WTC11 (cell line): Measurements from ENCODE around the gene GZMA. TPM values are rescaled to one million over a fixed set of nuclear protein-coding genes. Genes with fewer than 3 reads are reported as not detected.

ENCODE experiments used
- ATAC-seq: fragments of 200-7000 bp; cut with Tn5 transposase; 2 replicates; pipeline ENCODE4 v1.10.0; 2021; ENCODE audit warnings: mild to moderate bottlenecking, moderate library complexity
- CTCF ChIA-PET: fragments of 300-600 bp; sonication (Branson Sonifier 250); formaldehyde crosslinking; loops from one replicate; lab custom pipeline; 2021; ENCODE audit warnings: antibody characterized with exemption; lab: Charles Lee
- POLR2A ChIA-PET: fragments of 350-600 bp; sonication (Branson Sonifier 250); formaldehyde crosslinking; loops from one replicate; lab custom pipeline; 2021; ENCODE audit warnings: antibody characterized with exemption; lab: Charles Lee
- DNase-seq: peaks from one replicate; pipeline ENCODE4 v3.0.0; 2021; ENCODE audit warnings: low spot score
- H3K27ac Mint-ChIP-seq: 2 replicates; pipeline ENCODE4 v1.8.0; 2021; ENCODE audit warnings: mixed read lengths
- H3K27me3 Mint-ChIP-seq: 2 replicates; pipeline ENCODE4 v1.8.0; 2021; ENCODE audit warnings: low read depth, mild to moderate bottlenecking, moderate library complexity, mixed read lengths
- H3K36me3 Mint-ChIP-seq: 2 replicates; pipeline ENCODE4 v1.8.0; 2021; ENCODE audit warnings: mixed read lengths
- H3K4me1 Mint-ChIP-seq: 2 replicates; pipeline ENCODE4 v1.8.0; 2022; ENCODE audit warnings: mixed read lengths
- H3K4me3 Mint-ChIP-seq: 2 replicates; pipeline ENCODE4 v1.8.0; 2021; ENCODE audit warnings: mild to moderate bottlenecking, moderate library complexity, mixed read lengths
- H3K9me3 Mint-ChIP-seq: 2 replicates; pipeline ENCODE4 v1.8.0; 2021; ENCODE audit warnings: mixed read lengths
- ARID4B ChIP-seq: sonication (generic); formaldehyde crosslinking; IDR thresholded peaks from 2 replicates; pipeline ENCODE4 v1.8.0; 2023; ENCODE audit warnings: missing genetic modification reagents, mild to moderate bottlenecking, borderline replicate concordance
- ATF3 ChIP-seq: sonication (generic); formaldehyde crosslinking; conservative IDR thresholded peaks from 2 replicates; pipeline ENCODE4 v1.8.1; 2022; ENCODE audit warnings: mild to moderate bottlenecking, missing genetic modification reagents
- CREB1 ChIP-seq: sonication (generic); formaldehyde crosslinking; IDR thresholded peaks from 2 replicates; pipeline ENCODE4 v1.8.0; 2023; ENCODE audit warnings: mild to moderate bottlenecking, missing genetic modification reagents
- E2F5 ChIP-seq: sonication (generic); formaldehyde crosslinking; IDR thresholded peaks from 2 replicates; pipeline ENCODE4 v1.8.1; 2022; ENCODE audit warnings: mild to moderate bottlenecking, moderate library complexity, missing genetic modification reagents
- ELF4 ChIP-seq: sonication (generic); formaldehyde crosslinking; IDR thresholded peaks from 2 replicates; pipeline ENCODE4 v1.8.1; 2022; ENCODE audit warnings: low read depth, mild to moderate bottlenecking, moderate library complexity, missing genetic modification reagents
- EMX1 ChIP-seq: fragments of 250-450 bp; sonication (Bioruptor Pico); IDR thresholded peaks from 2 replicates; pipeline ENCODE4 v1.8.0; 2021; ENCODE audit warnings: mild to moderate bottlenecking
- FOXJ3 ChIP-seq: sonication (generic); formaldehyde crosslinking; IDR thresholded peaks from 2 replicates; pipeline ENCODE4 v1.9.0; 2021; ENCODE audit warnings: missing genetic modification reagents, mild to moderate bottlenecking, borderline replicate concordance
- GTF2I ChIP-seq: fragments of 250-450 bp; sonication (Bioruptor Pico); conservative IDR thresholded peaks from 2 replicates; pipeline ENCODE4 v1.4.0; 2021; ENCODE audit warnings: mild to moderate bottlenecking
- HMGA2 ChIP-seq: fragments of 250-450 bp; sonication (Bioruptor Pico); IDR thresholded peaks from 2 replicates; pipeline ENCODE4 v1.4.0; 2021; ENCODE audit warnings: mild to moderate bottlenecking, moderate library complexity
- IRF2 ChIP-seq: sonication (generic); formaldehyde crosslinking; IDR thresholded peaks from 2 replicates; pipeline ENCODE4 v1.8.0; 2022; ENCODE audit warnings: low read depth, missing genetic modification reagents, borderline replicate concordance
- JAZF1 ChIP-seq: fragments of 250-450 bp; sonication (Bioruptor Pico); IDR thresholded peaks from 2 replicates; pipeline ENCODE4 v1.9.0; 2021; ENCODE audit warnings: moderate library complexity, mild to moderate bottlenecking, inconsistent platforms
- JUN ChIP-seq: sonication (generic); formaldehyde crosslinking; IDR thresholded peaks from 2 replicates; pipeline ENCODE4 v1.8.0; 2023; ENCODE audit warnings: mild to moderate bottlenecking, missing genetic modification reagents
- KAT7 ChIP-seq: sonication (generic); formaldehyde crosslinking; IDR thresholded peaks from 2 replicates; pipeline ENCODE4 v1.8.1; 2023; ENCODE audit warnings: missing genetic modification reagents, mild to moderate bottlenecking, borderline replicate concordance
- MLX ChIP-seq: sonication (generic); formaldehyde crosslinking; IDR thresholded peaks from 2 replicates; pipeline ENCODE4 v1.8.1; 2023; ENCODE audit warnings: mild to moderate bottlenecking, missing genetic modification reagents, moderate library complexity
- MYBL2 ChIP-seq: sonication (generic); formaldehyde crosslinking; IDR thresholded peaks from 2 replicates; pipeline ENCODE4 v1.8.1; 2023; ENCODE audit warnings: mild to moderate bottlenecking, moderate library complexity, missing genetic modification reagents
- NFATC4 ChIP-seq: fragments of 250-450 bp; sonication (Bioruptor Pico); IDR thresholded peaks from 2 replicates; pipeline ENCODE4 v1.9.0; 2021; ENCODE audit warnings: mild to moderate bottlenecking
- OVOL2 ChIP-seq: fragments of 250-450 bp; sonication (Bioruptor Pico); IDR thresholded peaks from 2 replicates; pipeline ENCODE4 v1.9.0; 2021; ENCODE audit warnings: mild to moderate bottlenecking, borderline replicate concordance
- RORB ChIP-seq: fragments of 250-450 bp; sonication (Bioruptor Pico); IDR thresholded peaks from 2 replicates; pipeline ENCODE4 v1.9.0; 2021; ENCODE audit warnings: mild to moderate bottlenecking
- SP1 ChIP-seq: sonication (generic); formaldehyde crosslinking; conservative IDR thresholded peaks from 2 replicates; pipeline ENCODE4 v1.8.1; 2022; ENCODE audit warnings: missing genetic modification reagents
- TCF7 ChIP-seq: sonication (generic); formaldehyde crosslinking; IDR thresholded peaks from 2 replicates; pipeline ENCODE4 v1.8.0; 2022; ENCODE audit warnings: mild to moderate bottlenecking, low read depth, missing genetic modification reagents, moderate library complexity
- TEAD1 ChIP-seq: sonication (generic); formaldehyde crosslinking; IDR thresholded peaks from 2 replicates; pipeline ENCODE4 v1.8.0; 2022; ENCODE audit warnings: mild to moderate bottlenecking, missing genetic modification reagents
- ZNF138 ChIP-seq: sonication (generic); formaldehyde crosslinking; conservative IDR thresholded peaks from 2 replicates; pipeline ENCODE4 v1.8.1; 2022; ENCODE audit warnings: mild to moderate bottlenecking, moderate library complexity, missing genetic modification reagents
- ZNF219 ChIP-seq: sonication (generic); formaldehyde crosslinking; IDR thresholded peaks from 2 replicates; pipeline ENCODE4 v1.8.0; 2023; ENCODE audit warnings: missing genetic modification reagents, mild to moderate bottlenecking, borderline replicate concordance
- total RNA-seq: library from RNA; stranded (reverse); gene quantifications from 3 replicates; pipeline ENCODE4 v1.2.3, GENCODE V29; 2021

Gene GZMA
- total RNA-seq, 1 experiment from 2014 or later, result not detected

- Mint-ChIP-seq H3K36me3 (peaks cover 6% of the 10 kb centered on the region; the same call in 1 of the 2 replicates), H3K4me3 (no peak overlapping the region), H3K27me3 (peaks cover 3% of the 10 kb centered on the region; the same call in 1 of the 2 replicates), H3K4me1 (no peaks in the 10 kb centered on the region), H3K9me3 (peaks cover 32% of the 10 kb centered on the region), H3K27ac (no peak overlapping the region)
- TF ChIP-seq ARID4B (CRISPR knock-in tag) (no peak), ZNF219 (CRISPR knock-in tag) (no peak), CREB1 (no peak), ZNF138 (CRISPR knock-in tag) (no peak), E2F5 (CRISPR knock-in tag) (no peak), MYBL2 (no peak), ATF3 (CRISPR knock-in tag) (no peak), JAZF1 (no peak), RORB (no peak)
- ATAC-seq (no peak), DNase-seq (no peak)
- POLR2A ChIA-PET, result no interaction called here
- CTCF ChIA-PET, result no interaction called here
These were observed 37.9 kb upstream of the GZMA start for GRCh38 chr5:55064523-55064922.

DNA sequence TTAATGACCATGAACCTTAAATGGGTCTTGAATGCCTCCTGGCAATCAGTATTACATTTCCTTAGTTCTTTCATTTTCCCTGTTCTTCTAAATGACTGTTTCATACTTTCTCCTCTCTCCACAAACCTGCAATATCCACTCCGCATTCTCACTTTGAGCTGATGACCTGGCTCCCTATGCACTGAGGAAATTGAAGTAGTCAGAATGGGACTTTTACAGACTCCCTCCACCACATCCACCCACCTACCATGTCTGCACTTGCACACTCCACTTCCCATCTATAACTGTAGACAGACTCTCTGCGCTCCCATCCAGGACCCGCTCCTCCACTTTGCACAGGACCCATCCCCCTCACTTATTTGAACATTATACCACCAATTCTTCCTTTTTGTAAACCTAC is 36.2 kb upstream of the GZMA start:
- no peak for DNase-seq
- TF ChIP-seq SP1, result no peak
- no peak for TF ChIP-seq KAT7
- TF ChIP-seq NFATC4, result no peak
- no peak for TF ChIP-seq JUN (CRISPR knock-in tag)
- TF ChIP-seq GTF2I, result no peak
- TF ChIP-seq ATF3 (CRISPR knock-in tag), result no peak
- no peak for TF ChIP-seq HMGA2 (CRISPR knock-in tag)
- no peak for TF ChIP-seq EMX1 (CRISPR knock-in tag)
- no peak for ATAC-seq
- H3K27me3 Mint-ChIP-seq, result peaks cover 3% of the 10 kb centered on the region; the same call in 1 of the 2 replicates
- CTCF ChIA-PET, result interaction anchor here (0.8 kb wide), 1 partner anchor 13 kb away, joined by 3 read pairs; no protein-coding TSS in a partner anchor
- peaks cover 6% of the 10 kb centered on the region; the same call in 1 of the 2 replicates for H3K36me3 Mint-ChIP-seq
- H3K4me1 Mint-ChIP-seq, result no peaks in the 10 kb centered on the region
- no peak overlapping the region for H3K4me3 Mint-ChIP-seq
- peaks cover 17% of the 10 kb centered on the region for H3K9me3 Mint-ChIP-seq
- POLR2A ChIA-PET, result no interaction called here
- no peak overlapping the region for H3K27ac Mint-ChIP-seq

- H3K27me3 Mint-ChIP-seq, result peaks cover 3% of the 10 kb centered on the region; the same call in 1 of the 2 replicates
- ChIA-PET CTCF (interaction anchor here (1.8 kb wide), 1 partner anchor 127 kb away, joined by 5 read pairs; no protein-coding TSS in a partner anchor), POLR2A (no interaction called here)
- H3K9me3 Mint-ChIP-seq, result no peaks in the 10 kb centered on the region
- H3K4me3 Mint-ChIP-seq, result no peak overlapping the region
- DNase-seq (no peak), ATAC-seq (no peak)
- H3K4me1 Mint-ChIP-seq, result 0 out of 2 replicates have a peak, but pooled peaks cover 4% of the 10 kb centered on the region
- no peaks in the 10 kb centered on the region for H3K36me3 Mint-ChIP-seq
- H3K27ac Mint-ChIP-seq, result no peak overlapping the region
- TF ChIP-seq TEAD1 (CRISPR knock-in tag) (no peak), TCF7 (CRISPR knock-in tag) (no peak), MLX (CRISPR knock-in tag) (no peak), IRF2 (CRISPR knock-in tag) (no peak), E2F5 (CRISPR knock-in tag) (no peak), OVOL2 (CRISPR knock-in tag) (no peak), FOXJ3 (CRISPR knock-in tag) (no peak), RORB (no peak), ZNF219 (CRISPR knock-in tag) (no peak), ELF4 (CRISPR knock-in tag) (no peak)
These were observed 31.5 kb upstream of the GZMA start for GRCh38 chr5:55070968-55071367.
